Stimulated activated CD4-positive, alpha-beta T cell treated with anti-CD3 and anti-CD28 coated beads, Interleukin-2, amount 100 ng/mL, for 24 hours (primary cell): ENCODE data around the gene ARHGAP20.

Source experiments
- DNase-seq, 2 donors: peaks; one replicate each; pipeline ENCODE4 v3.0.0-alpha.2; 2020

ARHGAP20 gene

DNA sequence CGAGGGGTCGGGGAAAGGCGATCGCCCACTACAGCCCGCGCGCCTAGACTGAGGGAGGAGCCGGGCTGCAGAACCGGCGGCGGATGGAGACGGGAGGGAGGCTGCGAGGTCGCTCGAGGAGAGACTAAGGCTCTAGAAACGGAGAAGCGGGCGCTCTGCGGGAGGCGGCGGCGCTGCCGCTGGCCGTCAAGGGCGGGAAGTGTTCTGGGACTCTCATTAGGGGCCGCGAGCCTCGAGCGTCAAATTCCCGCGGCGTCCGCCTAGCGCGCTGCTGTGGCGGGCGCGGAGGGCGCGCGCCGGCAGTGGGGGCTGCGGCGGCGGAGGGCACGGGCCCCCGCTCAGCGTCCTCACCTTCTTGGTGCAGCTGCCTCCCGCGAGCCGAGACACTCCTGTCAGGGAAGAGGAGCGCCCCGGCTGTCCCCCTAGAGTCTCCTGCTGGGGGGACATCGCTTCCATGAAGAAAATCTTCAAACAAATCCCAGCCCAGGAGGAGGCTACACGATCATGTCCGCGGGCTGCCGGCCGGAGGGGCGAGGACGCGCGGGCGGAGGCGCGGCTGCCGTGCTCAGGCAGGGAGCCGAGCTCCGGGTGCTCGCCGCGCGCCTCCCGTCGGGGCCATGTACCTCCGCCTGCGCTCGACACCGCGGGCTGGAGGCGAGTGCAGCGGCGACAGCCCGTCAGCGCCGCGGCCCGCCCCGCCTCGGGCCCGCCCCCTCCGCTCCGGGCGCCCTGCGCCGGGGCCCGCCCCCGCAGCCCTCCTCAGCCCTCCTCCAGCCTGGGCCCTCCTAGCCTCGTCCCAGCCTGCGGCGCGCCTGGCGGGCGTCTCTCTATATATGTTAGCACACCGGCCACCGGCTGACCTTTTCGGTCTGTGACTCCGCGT is at the start of gene ARHGAP20:
TSS of gene ARHGAP20 (minus strand) at position 662 of the 883 bp plus-strand sequence. CDS start at position 456, 206 bp downstream.
- DNase-seq: peak; percentile 23 to 68

- no peak for DNase-seq
Observed at GRCh38 chr11:110761991-110762390, 49.8 kb upstream of the ARHGAP20 start.

DNA sequence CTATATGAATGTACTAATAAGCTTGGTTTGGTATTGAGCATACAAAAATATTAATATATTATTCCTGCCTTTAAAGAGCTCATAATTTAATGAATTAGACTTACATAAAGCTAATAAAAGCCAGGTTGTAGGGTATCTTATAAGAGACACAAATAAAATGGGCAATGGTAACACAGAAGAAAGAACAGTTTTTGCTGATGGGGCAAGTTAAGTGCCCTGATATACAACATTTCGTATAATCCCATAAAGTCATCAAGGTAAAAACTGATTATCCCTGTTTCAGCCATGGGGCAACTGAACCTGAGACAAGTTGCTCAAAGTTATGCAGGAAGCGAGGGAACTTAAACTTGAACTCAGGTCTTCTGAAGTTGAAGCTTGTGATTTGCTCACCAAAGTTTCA is 48.9 kb upstream of the ARHGAP20 start:
- no peak for DNase-seq

DNA sequence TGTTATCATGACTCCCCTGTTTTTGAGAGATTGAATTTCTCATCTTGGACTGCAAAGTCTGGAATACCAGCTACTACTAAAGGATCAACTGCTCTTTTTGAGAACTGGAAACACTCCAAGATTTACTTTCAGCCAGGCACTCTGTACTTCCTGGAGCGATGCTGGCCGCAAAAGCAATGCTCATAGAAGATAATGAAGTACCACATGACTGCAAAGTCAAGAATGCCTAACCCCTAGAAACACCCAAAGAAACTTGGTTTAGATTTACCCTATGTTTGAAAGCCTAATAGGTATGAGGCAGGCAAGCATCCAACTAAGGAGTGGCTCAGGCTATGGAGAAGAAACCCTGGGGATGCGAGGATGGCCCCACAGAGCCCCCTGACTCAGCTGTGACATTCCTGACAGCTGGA is 47.7 kb upstream of the ARHGAP20 start:
- DNase-seq: no peak

- no peak for DNase-seq
Observed at GRCh38 chr11:110757962-110758755, 45.9 kb upstream of the ARHGAP20 start.

GRCh38 chr11:110757066-110757465 is 44.8 kb upstream of the ARHGAP20 start:
- DNase-seq: no peak

DNA sequence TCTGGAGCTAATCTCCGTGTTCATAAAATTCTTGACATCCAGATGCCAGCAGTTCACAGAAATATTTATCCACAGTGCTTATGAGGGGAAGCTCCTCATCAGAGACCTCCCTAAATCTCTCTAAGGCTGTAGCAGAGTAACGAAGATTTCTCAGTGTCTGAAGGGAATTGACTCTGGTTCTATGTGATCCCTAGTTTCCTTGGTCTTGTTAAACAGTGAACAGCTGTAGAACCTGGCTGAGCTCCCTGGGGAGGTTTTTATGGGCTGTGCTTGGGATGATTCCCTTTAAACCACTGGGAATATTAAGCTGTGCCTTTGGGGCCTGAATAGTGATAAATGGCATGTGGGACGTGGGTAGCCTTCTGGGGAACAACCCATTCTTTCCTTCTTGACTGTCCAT is 43.7 kb upstream of the ARHGAP20 start:
- DNase-seq: no peak

DNA sequence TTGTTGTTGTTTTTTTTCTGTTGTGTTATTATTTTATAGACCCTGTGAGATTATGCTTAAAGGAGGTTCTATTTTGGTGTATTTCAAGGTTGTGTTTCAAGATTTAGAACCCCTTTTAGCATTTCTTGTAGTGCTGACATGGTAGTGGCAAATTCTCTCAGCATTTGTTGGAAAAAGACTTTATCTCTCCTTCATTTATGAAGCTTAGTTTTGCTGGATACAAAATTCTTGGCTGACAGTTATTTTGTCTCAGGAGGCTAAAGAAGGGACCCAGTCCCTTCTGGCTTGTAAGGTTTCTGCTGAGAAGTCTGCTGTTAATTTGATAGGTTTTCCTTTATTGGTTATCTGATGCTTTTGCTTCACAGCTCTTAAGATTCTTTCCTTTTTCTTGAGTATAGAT is 40.7 kb upstream of the ARHGAP20 start:
- DNase-seq: no peak

GRCh38 chr11:110750100-110750499 is 37.9 kb upstream of the ARHGAP20 start:
- no peak for DNase-seq

- DNase-seq: no peak
Observed at GRCh38 chr11:110747531-110747930, 35.3 kb upstream of the ARHGAP20 start.

DNA sequence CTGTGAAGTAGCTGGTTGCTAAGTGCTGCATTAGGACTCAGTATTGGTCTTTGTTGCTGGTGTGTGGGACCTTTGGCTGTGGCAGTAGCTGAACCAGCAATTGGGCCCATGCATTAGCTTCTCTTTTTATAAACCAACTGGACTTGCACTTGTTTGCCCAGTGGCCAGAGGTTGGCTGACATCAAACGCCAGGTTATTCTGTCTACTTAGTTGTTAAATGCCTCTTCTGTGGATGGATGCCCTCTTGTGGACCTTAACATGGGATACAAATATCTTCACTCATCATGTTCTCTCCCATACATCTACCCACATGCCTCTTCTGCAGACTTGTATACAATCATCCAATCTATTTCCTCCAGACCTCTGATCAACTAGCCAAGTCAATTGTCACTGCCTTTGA is 26.4 kb upstream of the ARHGAP20 start:
- no peak for DNase-seq

- DNase-seq: no peak
Observed at GRCh38 chr11:110737593-110737992, 25.4 kb upstream of the ARHGAP20 start.

- DNase-seq: no peak
Observed at GRCh38 chr11:110736171-110736553, 23.9 kb upstream of the ARHGAP20 start.

- DNase-seq: no peak
Observed at GRCh38 chr11:110735455-110736170, 23.4 kb upstream of the ARHGAP20 start.

- no peak for DNase-seq
Observed at GRCh38 chr11:110734790-110735189, 22.6 kb upstream of the ARHGAP20 start.

DNA sequence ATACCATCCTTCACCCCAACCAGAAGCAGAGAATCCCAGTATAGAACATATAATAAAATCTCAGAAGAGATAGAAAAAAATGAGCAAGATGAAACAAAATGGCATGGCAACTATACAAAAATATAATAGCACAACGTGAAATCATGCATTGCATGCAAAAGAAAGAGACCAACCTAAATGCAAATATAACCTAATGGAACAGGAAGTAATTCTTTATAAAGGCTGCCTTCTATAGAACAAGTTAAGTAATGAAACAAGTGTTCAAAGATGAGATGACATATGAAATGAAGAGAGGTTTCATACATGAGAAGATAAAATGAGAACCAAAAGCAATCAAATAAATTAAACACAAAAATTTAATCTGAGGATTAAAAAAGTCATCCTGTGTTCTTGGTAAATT is 18.5 kb upstream of the ARHGAP20 start:
- DNase-seq: no peak

- DNase-seq: no peak
Observed at GRCh38 chr11:110728883-110729282, 16.6 kb upstream of the ARHGAP20 start.

GRCh38 chr11:110728476-110728875 is 16.2 kb upstream of the ARHGAP20 start:
- DNase-seq: no peak

DNA sequence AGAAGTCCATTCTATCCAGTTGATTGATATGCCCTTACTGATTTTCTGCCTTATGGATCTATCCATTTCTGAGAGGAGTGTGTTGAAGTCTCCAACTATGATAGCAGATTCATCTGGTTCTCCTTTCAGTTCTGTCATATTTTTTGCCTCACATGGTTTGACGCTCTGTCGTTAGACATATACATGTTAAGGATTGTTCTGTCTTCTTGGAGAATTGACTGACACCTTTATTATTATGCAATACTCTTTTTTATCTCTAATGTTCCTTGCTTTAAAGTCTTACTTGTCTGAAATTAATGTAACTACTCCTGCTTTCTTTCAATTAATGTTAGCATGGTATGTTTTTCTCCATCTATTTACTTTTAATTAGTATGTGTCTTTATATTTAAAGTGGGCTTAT is 12.1 kb upstream of the ARHGAP20 start:
- no peak for DNase-seq

DNA sequence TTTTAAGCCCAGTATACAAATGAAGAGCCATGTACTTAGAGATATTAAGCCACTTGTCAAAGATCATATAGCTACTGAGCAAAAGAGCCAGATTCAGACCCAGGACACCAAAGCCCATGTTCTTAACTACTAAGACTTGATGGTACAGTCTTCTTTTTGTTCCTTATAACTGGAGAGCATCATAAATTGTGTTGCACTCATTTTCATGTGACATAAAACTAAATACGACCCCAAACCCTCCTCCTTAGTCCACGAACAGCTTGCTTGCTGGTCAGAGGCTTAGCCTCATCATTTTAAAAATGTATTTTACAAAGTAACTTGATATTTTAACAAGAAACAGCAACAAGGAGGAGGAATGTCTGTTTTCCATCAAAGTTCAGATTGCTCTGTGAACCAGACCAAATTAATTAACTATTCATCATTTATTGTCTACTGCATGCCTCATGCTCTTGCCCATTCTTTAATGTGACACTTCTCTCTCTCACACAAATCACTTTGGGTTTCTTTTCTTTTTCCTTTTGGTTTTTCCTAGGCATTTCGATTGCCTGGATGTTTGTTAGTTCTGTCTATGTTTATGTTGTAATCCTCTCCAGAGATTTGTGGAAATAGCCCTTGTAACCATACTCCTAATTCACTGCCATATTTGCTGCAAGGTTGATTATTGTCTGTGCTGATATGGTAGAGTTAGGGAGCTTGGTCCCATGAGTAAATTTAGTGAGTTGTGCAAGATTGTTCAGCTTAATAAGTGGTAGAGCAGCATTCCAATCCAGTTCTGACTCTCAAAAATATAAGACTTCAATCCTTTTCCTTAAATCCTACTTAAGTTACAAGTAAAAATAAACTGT is 8.4 kb upstream of the ARHGAP20 start:
- DNase-seq: no peak

GRCh38 chr11:110716361-110716760 is 4.1 kb upstream of the ARHGAP20 start:
- no peak for DNase-seq

GRCh38 chr11:110715541-110715940 is 3.3 kb upstream of the ARHGAP20 start:
- DNase-seq: no peak

GRCh38 chr11:110713449-110713776 is 1.2 kb upstream of the ARHGAP20 start:
- DNase-seq: no peak
